GM12865 (cell line): ENCODE measurements around the gene UGT1A7.

Experiments
- DNase-seq: peaks from one replicate; pipeline ENCODE4 v3.0.0; 2010; ENCODE audit warnings: low read depth
- H3K4me3 ChIP-seq: 2 replicates; pipeline ENCODE4 v1.5.1; 2011; ENCODE audit warnings: mild to moderate bottlenecking, low read depth, low read length, control low read depth
- TF ChIP-seq, protein P1 (sequence below): IDR thresholded peaks from 2 replicates; pipeline ENCODE4 v1.5.1; 2011; ENCODE audit warnings: low read length, control low read depth, low read depth, inconsistent platforms; ENCODE audit not compliant: insufficient read depth; ENCODE audit errors: missing control alignments

UGT1A7 gene

GRCh38 chr2:233791883-233792329 is 110.2 kb downstream of the UGT1A7 start:
- H3K4me3 ChIP-seq = no peak overlapping the region
- no peak for DNase-seq
- TF ChIP-seq, protein P1, sequence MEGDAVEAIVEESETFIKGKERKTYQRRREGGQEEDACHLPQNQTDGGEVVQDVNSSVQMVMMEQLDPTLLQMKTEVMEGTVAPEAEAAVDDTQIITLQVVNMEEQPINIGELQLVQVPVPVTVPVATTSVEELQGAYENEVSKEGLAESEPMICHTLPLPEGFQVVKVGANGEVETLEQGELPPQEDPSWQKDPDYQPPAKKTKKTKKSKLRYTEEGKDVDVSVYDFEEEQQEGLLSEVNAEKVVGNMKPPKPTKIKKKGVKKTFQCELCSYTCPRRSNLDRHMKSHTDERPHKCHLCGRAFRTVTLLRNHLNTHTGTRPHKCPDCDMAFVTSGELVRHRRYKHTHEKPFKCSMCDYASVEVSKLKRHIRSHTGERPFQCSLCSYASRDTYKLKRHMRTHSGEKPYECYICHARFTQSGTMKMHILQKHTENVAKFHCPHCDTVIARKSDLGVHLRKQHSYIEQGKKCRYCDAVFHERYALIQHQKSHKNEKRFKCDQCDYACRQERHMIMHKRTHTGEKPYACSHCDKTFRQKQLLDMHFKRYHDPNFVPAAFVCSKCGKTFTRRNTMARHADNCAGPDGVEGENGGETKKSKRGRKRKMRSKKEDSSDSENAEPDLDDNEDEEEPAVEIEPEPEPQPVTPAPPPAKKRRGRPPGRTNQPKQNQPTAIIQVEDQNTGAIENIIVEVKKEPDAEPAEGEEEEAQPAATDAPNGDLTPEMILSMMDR = no peak

DNA sequence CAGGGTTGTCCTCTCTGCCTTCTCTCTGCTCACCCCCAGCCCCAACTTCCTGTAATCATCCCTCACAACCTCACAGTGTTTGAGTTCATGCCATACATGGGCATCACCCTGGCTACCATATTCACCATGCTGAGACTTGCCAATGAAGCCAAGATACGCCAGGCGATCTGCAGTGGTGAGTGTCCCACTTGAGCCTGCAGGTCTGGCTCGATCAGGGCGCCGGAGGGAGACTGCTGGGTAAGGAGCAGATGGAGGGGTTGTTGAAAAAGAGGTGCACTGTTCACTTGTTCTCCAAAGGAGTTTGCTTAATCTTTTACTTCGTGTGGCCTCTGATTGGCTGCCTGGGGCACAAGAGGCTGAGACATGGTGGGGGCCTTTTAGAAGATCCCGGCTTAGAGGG is 111.0 kb downstream of the UGT1A7 start:
- no peak overlapping the region for H3K4me3 ChIP-seq
- no peak for DNase-seq
- TF ChIP-seq, protein P1 = no peak

DNA sequence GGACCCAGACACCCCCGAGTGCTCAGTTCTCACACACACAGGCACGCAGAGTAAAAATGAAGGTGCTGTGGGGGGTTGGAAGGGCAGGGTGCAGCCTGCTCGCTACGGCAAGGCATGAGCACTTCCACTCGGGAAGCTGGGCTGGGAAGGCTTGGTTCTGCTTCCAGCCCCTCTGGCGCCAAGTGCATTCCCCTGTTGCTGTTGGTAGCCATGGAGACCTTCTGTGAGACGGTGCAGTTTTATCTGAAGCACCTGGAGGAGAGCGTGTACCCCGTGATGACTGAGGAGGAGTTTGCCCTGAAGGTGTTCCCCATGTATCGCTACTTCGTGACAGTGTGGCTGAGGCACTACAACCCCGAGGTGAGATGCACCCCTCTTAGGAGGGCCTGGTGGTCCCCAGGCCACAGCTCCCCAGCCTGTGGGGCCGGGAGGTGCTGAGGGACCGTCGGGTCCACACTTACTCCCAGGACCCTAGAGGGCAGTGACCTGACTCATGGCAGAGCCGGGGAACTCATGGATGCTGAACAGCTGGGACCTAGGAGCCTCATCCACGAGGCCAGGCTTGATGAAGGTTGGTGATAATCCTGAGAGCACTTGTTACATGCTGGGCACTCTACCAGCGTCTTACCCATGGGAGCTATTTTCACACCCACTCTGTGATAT is 111.9 kb downstream of the UGT1A7 start:
- DNase-seq = no peak
- TF ChIP-seq, protein P1 = no peak
- H3K4me3 ChIP-seq = no peak overlapping the region

DNA sequence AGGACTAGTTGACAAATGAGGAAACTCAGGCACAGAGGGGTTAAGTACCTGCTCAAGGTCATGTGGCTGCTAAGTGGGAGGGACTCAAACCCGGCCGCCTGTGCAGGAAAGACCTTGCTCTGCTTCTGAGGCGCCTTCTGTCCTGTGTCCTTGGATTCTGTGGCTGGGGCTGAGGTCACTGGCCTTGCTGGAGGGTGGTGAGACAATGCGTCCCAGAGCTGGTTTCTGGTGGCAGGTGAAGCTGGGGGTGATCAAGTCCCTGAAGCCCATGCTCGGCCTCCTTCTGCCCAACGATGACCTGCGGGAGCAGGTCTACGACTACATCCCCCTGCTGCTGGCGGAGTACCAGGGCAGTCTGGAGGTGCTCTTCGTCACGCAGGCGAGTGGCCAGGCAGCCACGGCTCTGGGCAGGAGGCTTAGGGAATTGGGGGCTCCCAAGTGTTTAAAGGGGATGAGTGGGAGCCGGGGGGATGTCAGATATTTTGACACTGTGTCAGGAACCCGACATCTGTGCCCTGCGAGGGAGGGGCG is 112.5 kb downstream of the UGT1A7 start:
- H3K4me3 ChIP-seq = no peak overlapping the region
- no peak for DNase-seq
- TF ChIP-seq, protein P1 = no peak

DNA sequence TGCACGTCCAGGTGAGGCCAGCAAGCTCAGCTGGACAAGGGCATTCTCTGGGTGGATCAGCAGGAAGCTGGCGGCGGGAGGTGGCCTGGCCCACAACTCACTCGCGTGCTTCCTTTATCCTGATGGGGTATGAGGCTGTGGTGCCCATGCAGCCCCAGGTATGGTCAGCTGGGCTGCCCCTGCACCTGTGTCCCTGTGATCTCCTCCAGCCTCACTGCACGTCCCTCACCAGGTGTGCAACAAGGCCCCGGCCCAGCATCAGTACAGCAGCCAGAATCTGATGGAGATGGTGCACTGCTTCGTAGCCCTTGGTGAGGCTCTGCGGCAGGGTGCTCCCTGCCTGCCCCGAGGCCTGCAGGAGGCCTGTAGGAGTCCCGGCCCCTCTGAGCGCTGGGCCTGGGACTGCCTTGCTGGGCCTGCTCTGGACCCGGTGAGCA is 114.1 kb downstream of the UGT1A7 start:
- no peak for DNase-seq
- TF ChIP-seq, protein P1 = no peak
- H3K4me3 ChIP-seq = no peak overlapping the region

DNA sequence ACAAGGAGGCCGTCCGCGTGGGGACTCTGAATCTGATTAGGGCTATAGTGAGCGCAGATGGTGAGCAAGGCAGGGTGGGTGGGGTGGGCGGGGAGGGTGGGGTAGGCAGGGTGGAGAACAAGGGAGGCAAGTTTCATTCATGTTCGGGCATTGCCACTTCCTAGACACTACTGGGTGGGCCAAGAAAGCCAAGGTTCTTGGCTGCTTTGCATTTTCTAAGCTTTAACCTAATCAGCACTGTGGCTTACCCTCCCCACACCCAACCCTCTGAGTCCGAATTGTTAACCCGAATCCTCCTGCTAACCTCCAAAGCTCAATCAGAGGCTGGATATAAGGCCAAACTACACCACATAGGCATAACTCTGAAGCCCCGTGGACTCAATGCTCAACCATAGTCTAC is 114.6 kb downstream of the UGT1A7 start:
- TF ChIP-seq, protein P1 = no peak
- DNase-seq = no peak
- H3K4me3 ChIP-seq = no peak overlapping the region
